H1 (cell line): Measurements from ENCODE around the gene DHRS7C. TPM values are rescaled to one million over a fixed set of nuclear protein-coding genes. Genes with fewer than 3 reads are reported as not detected.

Source experiments
- CTCF ChIA-PET: fragments of 300-600 bp; sonication (Branson Sonifier 250); formaldehyde crosslinking; loops from one replicate; lab custom pipeline; 2021; ENCODE audit not compliant: partially characterized antibody; lab: Charles Lee
- POLR2A ChIA-PET: fragments of 300-600 bp; sonication (Branson Sonifier 250); formaldehyde crosslinking; loops from one replicate; lab custom pipeline; 2021; ENCODE audit warnings: inconsistent platforms; ENCODE audit not compliant: partially characterized antibody; lab: Charles Lee
- DNase-seq, 2 experiments: peaks; one replicate each; pipeline versions ENCODE4 v3.0.0 to v3.0.0-alpha.2; 2010 to 2022; ENCODE audit warnings: low spot score in 2 of 2, low read depth in 1 of 2, mixed read lengths in 1 of 2
- FAIRE-seq: peaks from 2 replicates; lab custom pipeline; 2011; peaks lifted over from hg19 to GRCh38; lab: Jason Lieb, UNC
- H2AFZ ChIP-seq: 2 replicates; pipeline ENCODE4 v1.8.1; 2012; ENCODE audit warnings: low read length, inconsistent platforms
- H2AK5ac ChIP-seq: 2 replicates; pipeline ENCODE4 v1.6.1; 2013; ENCODE audit warnings: low read depth, low read length
- H2BK120ac ChIP-seq: replicated peaks from 2 replicates; pipeline ENCODE3; 2013; ENCODE audit warnings: low read depth, low read length, inconsistent platforms
- H2BK12ac ChIP-seq: 2 replicates; pipeline ENCODE4 v1.6.1; 2013; ENCODE audit warnings: low read depth, low read length
- H2BK15ac ChIP-seq: 2 replicates; pipeline ENCODE4 v1.6.1; 2013; ENCODE audit warnings: low read length
- H2BK20ac ChIP-seq: 2 replicates; pipeline ENCODE4 v1.6.1; 2013; ENCODE audit warnings: low read length
- H2BK5ac ChIP-seq: 2 replicates; pipeline ENCODE4 v1.6.1; 2013; ENCODE audit warnings: low read depth, low read length
- H3K14ac ChIP-seq: 2 replicates; pipeline ENCODE4 v1.6.1; 2013; ENCODE audit warnings: inconsistent platforms; ENCODE audit not compliant: insufficient read length
- H3K18ac ChIP-seq: 2 replicates; pipeline ENCODE4 v1.6.1; 2013; ENCODE audit warnings: low read length; ENCODE audit errors: extremely low read depth
- H3K23ac ChIP-seq: 2 replicates; pipeline ENCODE4 v1.6.1; 2013; ENCODE audit warnings: inconsistent platforms; ENCODE audit not compliant: insufficient read length
- H3K23me2 ChIP-seq: 2 replicates; pipeline ENCODE4 v1.6.1; 2013; ENCODE audit warnings: low read depth, low read length
- H3K27ac ChIP-seq: 2 replicates; pipeline ENCODE4 v1.6.1; 2011; ENCODE audit warnings: low read depth, low read length, inconsistent platforms
- H3K27me3 ChIP-seq, 4 experiments: replicated peaks in 1 of 4; 1 replicate in 1 of 4; 2 replicates in 3 of 4; pipeline versions ENCODE4 v1.6.1 to v1.8.1; 2011 to 2013; ENCODE audit warnings: low read length in 3 of 4, mild to moderate bottlenecking in 3 of 4, inconsistent platforms in 2 of 4, mixed read lengths in 2 of 4, moderate library complexity in 1 of 4; ENCODE audit not compliant: control insufficient read depth in 3 of 4, insufficient read depth in 3 of 4; ENCODE audit errors: extremely low read depth in 1 of 4
- H3K36me3 ChIP-seq, 4 experiments: 2 replicates each; pipeline versions ENCODE4 v1.6.1 to v1.8.1; 2011 to 2013; ENCODE audit warnings: mild to moderate bottlenecking in 4 of 4, low read length in 3 of 4, moderate library complexity in 2 of 4, control low read depth in 1 of 4, inconsistent platforms in 1 of 4; ENCODE audit not compliant: insufficient read depth in 4 of 4, control insufficient read depth in 2 of 4
- H3K4ac ChIP-seq: replicated peaks from 2 replicates; pipeline ENCODE3; 2013; ENCODE audit warnings: low read length, low read depth, mixed read lengths, inconsistent platforms; ENCODE audit not compliant: insufficient read length
- H3K4me1 ChIP-seq, 4 experiments: replicated peaks in 1 of 4; 1 replicate in 1 of 4; 2 replicates in 3 of 4; pipeline versions ENCODE4 v1.6.1 to v1.8.1; 2011 to 2013; ENCODE audit warnings: low read length in 3 of 4, inconsistent platforms in 2 of 4, mixed read lengths in 1 of 4; ENCODE audit not compliant: insufficient read depth in 4 of 4, control insufficient read depth in 3 of 4
- H3K4me2 ChIP-seq, 2 experiments: 2 replicates each; pipeline versions ENCODE4 v1.6.1 to v1.8.1; 2011 to 2013; ENCODE audit warnings: low read depth in 2 of 2, low read length in 2 of 2, control low read depth in 1 of 2, inconsistent platforms in 1 of 2, mild to moderate bottlenecking in 1 of 2; ENCODE audit not compliant: insufficient read depth in 1 of 2
- H3K4me3 ChIP-seq, 4 experiments: fragments of 200-600, 300-600 bp in 1 of 4; sonication (generic), shearing (Covaris generic), sonication (Bioruptor Twin) in 1 of 4; 2 replicates each; pipeline versions ENCODE4 v1.5.1 to v1.8.1; 2011 to 2016; ENCODE audit warnings: low read length in 4 of 4, low read depth in 3 of 4, control low read depth in 2 of 4, inconsistent platforms in 2 of 4, mild to moderate bottlenecking in 2 of 4, mixed read lengths in 1 of 4, moderate library complexity in 1 of 4; ENCODE audit not compliant: insufficient read depth in 2 of 4; ENCODE audit errors: extremely low read depth in 1 of 4
- H3K56ac ChIP-seq: replicated peaks from 2 replicates; pipeline ENCODE3; 2013; ENCODE audit warnings: low read depth, mild to moderate bottlenecking, mixed read lengths, low read length, inconsistent platforms; ENCODE audit not compliant: insufficient read length
- H3K79me1 ChIP-seq: 2 replicates; pipeline ENCODE4 v1.6.1; 2013; ENCODE audit warnings: low read depth, low read length, control low read depth
- H3K79me2 ChIP-seq, 2 experiments: 2 replicates each; pipeline versions ENCODE4 v1.6.1 to v1.8.1; 2012 to 2013; ENCODE audit warnings: low read length in 2 of 2, mild to moderate bottlenecking in 2 of 2, inconsistent platforms in 1 of 2; ENCODE audit not compliant: insufficient read depth in 2 of 2, control insufficient read depth in 1 of 2
- H3K9ac ChIP-seq, 4 experiments: replicated peaks in 1 of 4; 1 replicate in 1 of 4; 2 replicates in 3 of 4; pipeline versions ENCODE4 v1.6.1 to v1.8.1; 2011 to 2013; ENCODE audit warnings: low read depth in 3 of 4, low read length in 3 of 4, control low read depth in 2 of 4, mild to moderate bottlenecking in 2 of 4, moderate library complexity in 2 of 4, inconsistent platforms in 1 of 4; ENCODE audit errors: extremely low read depth in 1 of 4
- H3K9me3 ChIP-seq, 2 experiments: 2 replicates each; pipeline versions ENCODE4 v1.6.1 to v1.8.1; 2012 to 2013; ENCODE audit warnings: mild to moderate bottlenecking in 2 of 2, moderate library complexity in 2 of 2, control low read depth in 1 of 2, inconsistent platforms in 1 of 2, low read depth in 1 of 2, low read length in 1 of 2, mixed read lengths in 1 of 2; ENCODE audit not compliant: insufficient read depth in 2 of 2
- H4K20me1 ChIP-seq, 2 experiments: replicated peaks in 1 of 2; 2 replicates each; pipeline versions ENCODE3 to v1.8.1; 2011 to 2013; ENCODE audit warnings: inconsistent platforms in 2 of 2, low read length in 2 of 2, mild to moderate bottlenecking in 1 of 2; ENCODE audit not compliant: insufficient read depth in 2 of 2, control insufficient read depth in 1 of 2
- H4K5ac ChIP-seq: 2 replicates; pipeline ENCODE4 v1.6.1; 2013; ENCODE audit warnings: low read length, low read depth, mixed read lengths, inconsistent platforms; ENCODE audit not compliant: insufficient read length
- H4K8ac ChIP-seq: 2 replicates; pipeline ENCODE4 v1.8.0; 2013; ENCODE audit warnings: mild to moderate bottlenecking, moderate library complexity, low read length, inconsistent platforms; ENCODE audit not compliant: insufficient read depth; ENCODE audit errors: extremely low read depth
- H4K91ac ChIP-seq: replicated peaks from 2 replicates; pipeline ENCODE3; 2013; ENCODE audit warnings: low read length, mixed read lengths, inconsistent platforms; ENCODE audit not compliant: insufficient read length
- ATF2 ChIP-seq: IDR thresholded peaks from 2 replicates; pipeline ENCODE4 v1.6.1; 2012; ENCODE audit warnings: low read length, inconsistent platforms
- ATF3 ChIP-seq: IDR thresholded peaks from 2 replicates; pipeline ENCODE4 v1.6.1; 2011; ENCODE audit warnings: low read depth, mild to moderate bottlenecking, low read length; ENCODE audit not compliant: insufficient read depth
- BACH1 ChIP-seq: IDR thresholded peaks from 2 replicates; pipeline ENCODE4 v1.6.1; 2012; ENCODE audit warnings: low read length, improper control_type of control experiment
- CHD2 ChIP-seq: IDR thresholded peaks from 2 replicates; pipeline ENCODE4 v1.6.1; 2012; ENCODE audit warnings: low read length, improper control_type of control experiment
- CREB1 ChIP-seq: IDR thresholded peaks from 2 replicates; pipeline ENCODE4 v1.6.1; 2012; ENCODE audit warnings: inconsistent platforms
- EZH2 ChIP-seq: fragments of 200-600 bp; sonication (generic); IDR thresholded peaks from 2 replicates; pipeline ENCODE4 v1.7.1; 2012; ENCODE audit warnings: low read depth, mild to moderate bottlenecking, moderate library complexity, low read length, inconsistent platforms; ENCODE audit not compliant: severe bottlenecking
- GABPA ChIP-seq: IDR thresholded peaks from 2 replicates; pipeline ENCODE4 v1.6.1; 2011; ENCODE audit warnings: mild to moderate bottlenecking, low read length, moderate library complexity, borderline replicate concordance; ENCODE audit not compliant: insufficient read depth
- MAFK ChIP-seq: IDR thresholded peaks from 2 replicates; pipeline ENCODE4 v1.6.1; 2012; ENCODE audit warnings: low read depth, mild to moderate bottlenecking, improper control_type of control experiment, low read length
- RAD21 ChIP-seq, 2 experiments: IDR thresholded peaks in 1 of 2; conservative IDR thresholded peaks in 1 of 2; 2 replicates each; pipeline ENCODE4 v1.6.1; 2011; ENCODE audit warnings: low read depth in 2 of 2, low read length in 2 of 2, improper control_type of control experiment in 1 of 2, inconsistent platforms in 1 of 2, mild to moderate bottlenecking in 1 of 2, moderate library complexity in 1 of 2
- SIRT6 ChIP-seq: IDR thresholded peaks from one replicate; pipeline ENCODE4 v1.7.1; 2012; ENCODE audit warnings: low read length, inconsistent platforms
- SRF ChIP-seq: IDR thresholded peaks from 2 replicates; pipeline ENCODE4 v1.6.1; 2011; ENCODE audit warnings: mild to moderate bottlenecking, low read depth, low read length, moderate library complexity
- SUZ12 ChIP-seq: fragments of 200-600 bp; sonication (generic); IDR thresholded peaks from 2 replicates; pipeline ENCODE4 v1.6.1; 2012; ENCODE audit warnings: mild to moderate bottlenecking, inconsistent platforms, low read length, moderate library complexity, mixed read lengths
- TCF12 ChIP-seq: IDR thresholded peaks from 2 replicates; pipeline ENCODE4 v1.6.1; 2011; ENCODE audit warnings: low read depth, mild to moderate bottlenecking, low read length
- WGBS, 2 experiments: shearing (Covaris generic) in 1 of 2; methylation state at CpG; one replicate each; pipeline versions ENCODE4 v1.1.6 to v1.1.7; 2013 to 2015; ENCODE audit warnings: low lambda C conversion rate in 2 of 2, mixed read lengths in 2 of 2, inconsistent platforms in 1 of 2, low coverage in 1 of 2, missing lambda C conversion rate in 1 of 2; ENCODE audit not compliant: insufficient replicate concordance in 2 of 2, insufficient coverage in 1 of 2, insufficient read length in 1 of 2; ENCODE audit errors: extremely low coverage in 1 of 2, missing lambda C conversion rate in 1 of 2; 5-methylcytosine and 5-hydroxymethylcytosine counted together
- polyA plus RNA-seq, 7 experiments: library from polyadenylated mRNA; depleted of rRNA in 3 of 7; stranded (reverse) in 5 of 7; unstranded in 2 of 7; fragments of >200 nt in 5 of 7; fragments of 200-250 nt in 2 of 7; gene quantifications; 1 replicate in 5 of 7; 2 replicates in 1 of 7; 4 replicates in 1 of 7; pipeline versions ENCODE4 v1.2.1 to v1.2.3, GENCODE V29; 2011 to 2013; ENCODE audit warnings: missing spikeins in 2 of 7, mixed read lengths in 2 of 7
- total RNA-seq: library from RNA; stranded (reverse); fragmentation: NEBNext Ultra II Directional; extraction: Animal tissue kit (Norgen Biotek cat#: 25700); gene quantifications from 2 replicates; pipeline ENCODE4 v1.2.1, GENCODE V29; 2021

The DHRS7C gene
- total and polyA plus RNA-seq, 2 of the 8 experiments (the other 6 are each of a cell fraction or from before 2014, with no cell fraction given) = not detected

GRCh38 chr17:9765322-9765721 lies 26.1 kb downstream of the DHRS7C start:
- no peak overlapping the region for H3K14ac ChIP-seq
- H3K18ac ChIP-seq = no peak overlapping the region
- no peak for DNase-seq
- H2BK5ac ChIP-seq = no peak overlapping the region
- H3K4me2 ChIP-seq = no peak overlapping the region
- ChIA-PET CTCF (interaction anchor here (1.4 to 1.9 kb wide), 2 partner anchors 20 to 37 kb away, joined by 3 to 9 read pairs; no protein-coding TSS in a partner anchor), POLR2A (no interaction called here)
- H4K91ac ChIP-seq = no peak overlapping the region
- 100% methylated on average over 1 of the region's 1 CpG; no CpG with 5 or more reads in 1 of the 2 experiments for WGBS, 2 experiments
- no peaks in the 10 kb centered on the region for H3K27me3 ChIP-seq
- H3K56ac ChIP-seq = no peak overlapping the region
- no peak for FAIRE-seq
- no peak overlapping the region for H3K9ac ChIP-seq
- no peaks in the 10 kb centered on the region for H3K23me2 ChIP-seq
- H3K36me3 ChIP-seq = no peaks in the 10 kb centered on the region
- no peak overlapping the region for H3K27ac ChIP-seq
- H3K79me2 ChIP-seq = no peaks in the 10 kb centered on the region
- H3K4ac ChIP-seq = no peak overlapping the region
- no peak overlapping the region for H2AFZ ChIP-seq
- H2BK120ac ChIP-seq = no peak overlapping the region
- no peak overlapping the region for H4K5ac ChIP-seq
- H2BK12ac ChIP-seq = no peak overlapping the region
- H3K4me3 ChIP-seq = no peak overlapping the region
- no peak overlapping the region for H4K8ac ChIP-seq
- no peaks in the 10 kb centered on the region for H3K79me1 ChIP-seq
- H2BK15ac ChIP-seq = no peak overlapping the region
- no peak overlapping the region for H3K23ac ChIP-seq
- H3K9me3 ChIP-seq = no peaks in the 10 kb centered on the region
- no peak overlapping the region for H2BK20ac ChIP-seq
- no peak overlapping the region for H2AK5ac ChIP-seq
- H4K20me1 ChIP-seq = no peaks in the 10 kb centered on the region
- H3K4me1 ChIP-seq = no peaks in the 10 kb centered on the region
- TF ChIP-seq SUZ12 = no peak
- no peak for TF ChIP-seq ATF3
- TF ChIP-seq CHD2 = no peak
- TF ChIP-seq TCF12 = no peak
- TF ChIP-seq SRF = no peak
- TF ChIP-seq SIRT6 = no peak
- no peak for TF ChIP-seq BACH1
- no peak for TF ChIP-seq RAD21 (IDR thresholded peaks at IDR 0.05 in 1 of 2, conservative IDR thresholded peaks at IDR 0.05 in 1 of 2; ENCODE audit: low read depth in 2 of 2, low read length in 2 of 2)
- no peak for TF ChIP-seq CREB1
- TF ChIP-seq MAFK = no peak
- TF ChIP-seq ATF2 = no peak
- no peak for TF ChIP-seq GABPA
- TF ChIP-seq EZH2 = no peak
